Effector CD4-positive, alpha-beta T cell (primary cell): Measurements from ENCODE around the gene PNKP.

Experiments
- DNase-seq: peaks from one replicate; pipeline ENCODE4 v3.0.0-alpha.2; 2020

PNKP gene

DNA sequence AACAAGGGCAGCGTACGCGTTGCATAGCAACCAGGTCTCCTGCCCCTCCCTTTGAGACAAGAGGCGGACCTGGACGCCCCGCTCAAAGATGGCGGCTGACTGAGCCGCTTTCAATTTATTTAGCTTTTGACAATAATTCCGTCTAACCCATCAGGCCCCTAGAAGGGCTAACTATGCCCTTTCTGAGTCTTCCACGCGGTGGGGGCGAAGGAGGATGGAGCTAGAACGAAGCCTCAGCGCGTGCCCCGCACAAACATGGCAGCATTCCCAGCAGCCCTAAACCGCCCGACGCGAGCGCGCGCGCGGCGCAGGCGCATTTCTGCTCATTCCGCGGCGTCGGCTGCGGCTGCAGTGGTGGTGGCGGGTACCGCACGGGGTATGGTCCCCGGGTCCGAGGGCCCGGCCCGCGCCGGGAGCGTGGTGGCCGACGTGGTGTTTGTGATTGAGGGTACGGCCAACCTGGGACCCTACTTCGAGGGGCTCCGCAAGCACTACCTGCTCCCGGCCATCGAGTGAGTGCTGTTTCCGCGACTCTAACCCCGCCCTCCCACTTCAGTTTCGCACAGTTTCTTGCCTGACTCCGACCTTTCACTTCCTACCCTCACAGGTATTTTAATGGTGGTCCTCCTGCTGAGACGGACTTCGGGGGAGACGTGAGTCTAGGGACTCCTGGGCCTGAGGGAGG is 49.3 kb downstream of the PNKP start, which contains the start of gene MED25:
Gene MED25, plus strand, starts transcription at position 326 of the 685 bp plus-strand sequence. Its CDS starts 53 bp downstream, at position 379.
- DNase-seq: peak; percentile 85

DNA sequence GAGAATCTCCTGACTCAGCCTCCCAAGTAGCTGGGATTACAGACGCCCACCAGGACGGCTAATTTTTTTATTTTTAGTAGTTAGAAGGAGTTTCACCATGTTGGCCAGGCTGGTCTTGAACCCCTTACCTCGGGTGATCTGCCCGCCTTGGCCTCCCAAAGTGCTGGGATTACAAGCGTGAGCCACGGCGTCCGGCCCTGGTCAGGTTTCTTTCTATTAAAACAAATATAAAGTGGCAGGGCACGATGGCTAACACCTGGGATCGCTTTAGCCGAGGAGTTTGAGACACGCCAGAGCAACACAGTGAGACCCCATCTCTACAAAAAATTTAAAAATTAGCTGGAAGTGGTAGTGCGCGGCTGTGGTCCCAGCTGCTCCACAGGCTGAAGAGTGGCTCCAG is 50.8 kb downstream of the PNKP start:
- DNase-seq: no peak

DNA sequence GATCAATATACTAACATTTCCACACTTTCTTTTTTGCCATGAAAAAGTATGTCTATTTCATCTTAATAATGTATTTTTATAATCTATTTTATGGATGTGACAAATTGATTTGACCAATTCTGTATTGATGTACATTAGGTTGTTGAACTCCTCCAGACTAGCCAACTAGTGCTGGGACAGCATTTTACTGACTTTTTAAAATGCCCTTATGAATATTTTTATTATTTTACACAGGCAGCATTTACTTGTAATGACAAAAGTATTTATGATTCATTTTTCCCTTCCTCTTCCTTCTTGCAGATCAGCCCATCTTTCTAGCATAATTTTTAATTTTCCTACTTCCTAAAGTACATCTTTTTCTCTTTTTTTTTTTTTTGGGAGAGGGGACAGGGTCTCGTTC is 53.4 kb downstream of the PNKP start:
- DNase-seq: no peak

GRCh38 chr19:49812997-49813861 is 54.1 kb downstream of the PNKP start, which contains the start of gene FUZ:
FUZ (minus strand) TSS chr19:49813292; CDS start chr19:49813106, 186 bp downstream.
- DNase-seq: peak; percentile 91

- DNase-seq: no peak
Measured at GRCh38 chr19:49812452-49812996, 54.9 kb downstream of the PNKP start.

DNA sequence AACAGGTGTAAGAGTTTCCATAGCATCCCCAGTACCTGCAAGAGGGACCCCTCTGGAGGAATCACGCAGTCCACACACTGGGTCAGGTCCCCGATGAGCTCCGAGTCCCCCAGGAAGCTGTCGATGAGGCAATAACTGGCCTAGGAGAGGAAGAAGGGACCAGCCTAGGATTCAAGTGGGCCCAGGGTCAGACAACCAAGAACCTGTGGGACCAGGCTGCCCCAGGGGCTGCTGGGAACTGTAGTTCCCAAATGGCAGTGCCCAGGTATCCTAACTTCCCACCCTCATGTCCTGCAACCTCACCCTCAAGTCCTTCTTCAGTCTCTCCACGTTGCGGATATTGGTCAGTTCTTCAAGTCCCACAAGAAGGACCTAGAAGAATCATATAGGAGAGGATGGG is 56.0 kb downstream of the PNKP start:
- no peak for DNase-seq
